ENCODE data around the gene GGCX.

DNA sequence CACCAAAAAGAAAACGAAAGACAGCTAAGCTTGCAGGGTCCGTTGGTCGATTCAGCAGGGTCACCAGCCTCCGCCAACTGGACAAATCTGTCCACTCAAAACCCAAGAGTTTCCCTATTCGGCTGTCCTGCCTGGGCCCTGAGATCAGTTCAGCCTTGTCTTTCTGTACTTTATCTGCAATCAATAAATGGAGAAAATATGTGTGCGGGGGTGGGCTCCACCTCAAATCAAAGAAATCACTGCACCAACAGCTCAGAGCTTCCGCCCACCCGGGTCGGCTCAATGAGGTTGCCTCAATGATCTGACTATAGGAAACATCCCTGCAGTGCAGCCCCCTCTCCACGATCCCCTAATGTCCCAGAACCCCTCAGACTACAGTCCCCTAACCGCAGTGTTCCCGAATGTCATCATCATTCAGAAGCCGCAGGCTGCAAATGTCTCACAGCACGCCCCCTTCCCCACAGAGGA is 447 bp downstream of the GGCX start:
- TF ChIP-seq TAF1 (IDR thresholded peaks at IDR 0.05; ENCODE audit: borderline replicate concordance, low read depth, low read length) (no peak), POLR2AphosphoS5 (IDR thresholded peaks at IDR 0.05; ENCODE audit: low read depth, low read length) (no peak)
